Lower leg skin (tissue), 4 donors: ENCODE results near the gene DAPK2. TPM values are rescaled to one million over a fixed set of nuclear protein-coding genes. Genes with fewer than 3 reads are reported as not detected.
"Not testable (repeated sequence)": the region's sequence is repeated elsewhere in the genome, so short reads cannot be mapped to it uniquely, and the experiment has no call there.

Source experiments
- DNase-seq, 2 donors: peaks; one replicate each; pipeline ENCODE4 v3.0.0-alpha.2; 2019; ENCODE audit warnings: low spot score in 2 of 2
- H3K4me3 ChIP-seq: fragments of 200-600 bp; sonication (generic); 2 replicates; pipeline ENCODE4 v1.5.1; 2017; ENCODE audit warnings: mild to moderate bottlenecking, low read depth; ENCODE audit not compliant: poor library complexity, severe bottlenecking
- POLR2A ChIP-seq, 2 donors: fragments of 450-650 bp; IDR thresholded peaks; one replicate each; pipeline ENCODE4 v1.6.1; 2016 to 2017; ENCODE audit warnings: antibody characterized with exemption in 2 of 2, mild to moderate bottlenecking in 1 of 2, moderate library complexity in 1 of 2
- WGBS, 2 donors: methylation state at CpG; one replicate each; pipeline ENCODE4 v1.1.5; 2018; 5-methylcytosine and 5-hydroxymethylcytosine counted together
- intact Hi-C: fragments of 100-400 bp; cut with DNase I; formaldehyde crosslinking; loops from one replicate; pipeline ENCODE4 v1.15.0; 2023; ENCODE audit warnings: low total_unique reads
- total RNA-seq, 4 donors: library from RNA; depleted of rRNA; stranded (reverse); fragments of >200 nt; gene quantifications; one replicate each; pipeline ENCODE4 v1.1.0, GENCODE V29; 2016
- TF ChIP-seq, protein P1 (sequence below), 3 donors: fragments of 450-650 bp; IDR thresholded peaks; one replicate each; pipeline ENCODE4 v1.5.1; 2016; ENCODE audit warnings: antibody characterized with exemption in 3 of 3, mild to moderate bottlenecking in 3 of 3, moderate library complexity in 2 of 3

DAPK2 gene
- total RNA-seq, 4 donors from 2014 or later = 10.9 to 27.5 (median 13.3) TPM

DNA sequence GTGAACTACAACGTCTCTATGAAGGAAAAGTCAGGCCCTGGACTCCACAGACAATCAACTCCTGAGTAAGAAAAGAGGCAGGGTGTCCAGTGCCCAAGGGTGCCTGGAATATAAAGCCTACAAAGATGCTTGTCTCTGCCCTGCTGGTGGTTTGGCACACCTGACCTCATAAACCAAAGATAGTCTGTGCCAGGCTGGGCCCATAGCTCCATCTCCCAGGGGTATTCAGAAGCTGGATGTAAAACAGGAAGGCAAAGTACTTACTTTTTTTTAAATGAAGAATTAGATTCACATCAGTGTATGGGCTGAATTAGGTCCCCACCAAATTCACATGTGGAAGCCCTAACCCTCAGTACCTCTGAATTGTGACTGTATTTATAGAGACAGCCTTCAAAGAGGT lies 146.0 kb downstream of the DAPK2 start:
- intact Hi-C loops = no loop called here
- 79 to 88% methylated on average over 1 of the region's 1 CpG for WGBS, 2 donors
- no peak for DNase-seq
- H3K4me3 ChIP-seq = no peak overlapping the region
- no peak for TF ChIP-seq POLR2A (IDR thresholded peaks at IDR 0.05)
- TF ChIP-seq, protein P1, sequence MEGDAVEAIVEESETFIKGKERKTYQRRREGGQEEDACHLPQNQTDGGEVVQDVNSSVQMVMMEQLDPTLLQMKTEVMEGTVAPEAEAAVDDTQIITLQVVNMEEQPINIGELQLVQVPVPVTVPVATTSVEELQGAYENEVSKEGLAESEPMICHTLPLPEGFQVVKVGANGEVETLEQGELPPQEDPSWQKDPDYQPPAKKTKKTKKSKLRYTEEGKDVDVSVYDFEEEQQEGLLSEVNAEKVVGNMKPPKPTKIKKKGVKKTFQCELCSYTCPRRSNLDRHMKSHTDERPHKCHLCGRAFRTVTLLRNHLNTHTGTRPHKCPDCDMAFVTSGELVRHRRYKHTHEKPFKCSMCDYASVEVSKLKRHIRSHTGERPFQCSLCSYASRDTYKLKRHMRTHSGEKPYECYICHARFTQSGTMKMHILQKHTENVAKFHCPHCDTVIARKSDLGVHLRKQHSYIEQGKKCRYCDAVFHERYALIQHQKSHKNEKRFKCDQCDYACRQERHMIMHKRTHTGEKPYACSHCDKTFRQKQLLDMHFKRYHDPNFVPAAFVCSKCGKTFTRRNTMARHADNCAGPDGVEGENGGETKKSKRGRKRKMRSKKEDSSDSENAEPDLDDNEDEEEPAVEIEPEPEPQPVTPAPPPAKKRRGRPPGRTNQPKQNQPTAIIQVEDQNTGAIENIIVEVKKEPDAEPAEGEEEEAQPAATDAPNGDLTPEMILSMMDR (IDR thresholded peaks at IDR 0.05) = no peak

DNA sequence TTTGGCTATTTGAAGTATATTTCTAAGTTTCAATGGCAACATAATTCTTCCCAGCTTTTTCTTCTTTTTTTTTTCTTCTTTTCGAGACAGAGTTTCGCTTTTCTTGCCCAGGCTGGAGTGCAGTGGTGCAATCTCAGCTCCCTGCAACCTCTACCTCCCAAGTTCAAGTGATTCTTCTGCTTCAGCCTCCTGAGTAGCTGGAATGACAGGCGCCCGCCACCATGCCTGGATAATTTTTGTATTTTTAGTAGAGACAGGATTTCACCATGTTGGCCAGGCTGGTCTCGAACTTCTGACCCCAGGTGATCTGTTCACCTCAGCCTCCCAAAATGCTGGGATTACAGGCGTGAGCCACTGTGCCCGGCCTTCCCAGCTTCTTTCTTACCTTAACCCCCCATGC lies 146.7 kb downstream of the DAPK2 start:
- intact Hi-C loops = not testable (repeated sequence)

DNA sequence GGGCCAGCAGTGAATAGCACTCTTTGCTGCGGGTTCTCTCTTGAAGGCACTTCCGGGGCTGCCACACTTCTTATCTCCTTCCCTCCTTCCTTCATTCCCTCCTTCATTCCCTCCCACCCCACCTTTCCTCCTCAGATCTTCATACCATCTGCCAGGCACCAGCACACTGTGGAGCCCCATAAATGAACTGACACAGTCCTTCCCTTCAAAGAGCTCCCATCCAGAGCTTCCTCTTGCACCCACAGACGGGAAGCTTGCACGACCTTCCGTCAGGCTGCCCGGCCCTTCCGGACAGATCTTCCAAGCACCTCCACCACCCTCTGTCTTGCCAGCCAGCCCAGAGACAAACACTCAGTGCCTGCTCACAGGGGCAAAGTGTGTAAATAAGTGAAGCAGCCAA lies 147.1 kb downstream of the DAPK2 start:
- intact Hi-C loops = no loop called here
- no peak for DNase-seq
- 57 to 65% methylated on average over 7 of the region's 7 CpGs for WGBS, 2 donors
- no peak overlapping the region for H3K4me3 ChIP-seq
- TF ChIP-seq, protein P1 (IDR thresholded peaks at IDR 0.05) = no peak
- no peak for TF ChIP-seq POLR2A (IDR thresholded peaks at IDR 0.05)

More for the DNA sequence above, 146.7 kb downstream of the DAPK2 start:
- not testable (repeated sequence) for DNase-seq, H3K4me3 ChIP-seq
- 82 to 88% methylated on average over 7 of the region's 7 CpGs for WGBS, 2 donors

GRCh38 chr15:63896336-63897115 lies 149.8 kb downstream of the DAPK2 start:
- 53 to 59% methylated on average over 15 of the region's 15 CpGs for WGBS, 2 donors
- H3K4me3 ChIP-seq = no peak overlapping the region
- TF ChIP-seq, protein P1 (IDR thresholded peaks at IDR 0.05) = no peak
- TF ChIP-seq POLR2A (IDR thresholded peaks at IDR 0.05) = no peak
- intact Hi-C loops = no loop called here
- DNase-seq = peak in 1 of 2 donors; percentile 40

- WGBS, 2 donors = 59 to 82% methylated on average over 8 of the region's 8 CpGs
- H3K4me3 ChIP-seq = no peak overlapping the region
- DNase-seq = no peak
- intact Hi-C loops = no loop called here
- no peak for TF ChIP-seq POLR2A (IDR thresholded peaks at IDR 0.05)
- TF ChIP-seq, protein P1 (IDR thresholded peaks at IDR 0.05) = no peak
Measured at GRCh38 chr15:63895787-63896218, 150.5 kb downstream of the DAPK2 start.

DNA sequence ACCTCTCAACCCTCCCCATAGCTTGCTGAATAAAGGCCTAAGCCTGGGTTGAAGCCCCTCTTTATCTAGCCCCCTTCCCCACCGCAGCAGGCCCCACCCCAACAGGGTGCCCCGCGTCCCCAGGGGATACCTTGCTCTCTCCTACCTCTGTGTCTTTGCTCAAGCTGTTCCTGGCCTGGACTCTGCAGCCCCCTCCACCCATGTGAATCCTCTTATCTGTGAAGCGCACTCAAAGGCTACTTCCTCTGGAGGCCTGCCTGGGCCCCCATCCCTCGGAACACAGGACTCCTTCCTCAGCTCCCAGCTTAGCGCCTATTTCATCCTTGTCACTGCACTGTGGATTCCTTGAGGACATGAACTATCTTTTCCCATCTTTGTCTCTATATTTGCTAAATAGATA lies 151.1 kb downstream of the DAPK2 start:
- TF ChIP-seq POLR2A (IDR thresholded peaks at IDR 0.05) = no peak
- TF ChIP-seq, protein P1 (IDR thresholded peaks at IDR 0.05) = no peak
- intact Hi-C loops = no loop called here
- 77 to 95% methylated on average over 6 of the region's 6 CpGs for WGBS, 2 donors

More for the DNA sequence above, 151.1 kb downstream of the DAPK2 start:
- H3K4me3 ChIP-seq = no peak overlapping the region
- DNase-seq = no peak
